Epithelial cell of proximal tubule (primary cell): ENCODE data around the gene CASP10. TPM values are rescaled to one million over a fixed set of nuclear protein-coding genes. Genes with fewer than 3 reads are reported as not detected.
"Not testable (repeated sequence)": the region's sequence is repeated elsewhere in the genome, so short reads cannot be mapped to it uniquely, and the experiment has no call there.

Source experiments
- DNase-seq: peaks from one replicate; pipeline ENCODE4 v3.0.0-alpha.2; 2011; ENCODE audit warnings: low read depth
- H3K4me3 ChIP-seq: 2 replicates; pipeline ENCODE4 v1.5.1; 2011; ENCODE audit warnings: low read depth, mild to moderate bottlenecking, low read length
- CTCF ChIP-seq: conservative IDR thresholded peaks from 2 replicates; pipeline ENCODE4 v1.5.1; 2012; ENCODE audit warnings: low read depth, mild to moderate bottlenecking, low read length
- total RNA-seq: library from RNA; depleted of rRNA; stranded (reverse); fragments of >200 nt; gene quantifications from 2 replicates; pipeline ENCODE4 v1.2.3, GENCODE V29; 2015

Gene CASP10
- total RNA-seq, 1 donor from 2014 or later: 3.8 TPM

DNA sequence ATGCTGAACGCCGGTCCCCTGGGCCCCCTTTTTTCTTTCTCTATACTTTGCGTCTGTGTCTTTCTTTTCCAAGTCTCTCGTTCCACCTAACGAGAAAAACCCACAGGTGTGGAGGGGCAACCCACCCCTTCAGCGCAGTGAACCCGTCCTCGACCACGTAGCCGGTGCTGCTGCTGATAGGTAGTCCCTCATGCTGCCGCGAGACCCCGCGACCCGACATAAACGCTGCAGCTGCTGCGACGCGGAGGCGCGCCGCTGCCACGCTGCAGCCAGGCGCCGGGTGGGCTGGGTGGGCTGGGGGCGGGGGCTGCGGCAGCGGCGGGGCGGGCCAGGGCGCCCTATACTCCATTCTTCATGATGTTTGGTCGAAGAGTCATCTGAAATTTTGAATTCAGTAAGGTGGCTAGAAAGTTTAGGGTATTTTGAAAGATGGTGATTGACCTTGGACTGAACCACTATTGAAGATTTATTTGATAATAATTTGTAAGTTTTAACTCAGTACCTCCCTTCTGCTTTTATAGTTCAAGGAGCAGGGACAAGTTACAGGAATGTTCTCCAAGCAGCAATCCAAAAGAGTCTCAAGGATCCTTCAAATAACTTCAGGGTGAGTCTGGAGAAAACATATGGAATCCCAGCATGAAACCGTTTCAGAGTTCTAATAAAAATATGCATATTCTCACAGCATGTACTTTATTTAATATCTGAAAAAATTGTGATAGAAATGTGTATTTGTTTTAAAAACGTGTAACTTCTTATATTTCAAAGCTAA is 42.9 kb upstream of the CASP10 start:
- DNase-seq: no peak
- H3K4me3 ChIP-seq: no peak overlapping the region
- TF ChIP-seq CTCF: no peak

DNA sequence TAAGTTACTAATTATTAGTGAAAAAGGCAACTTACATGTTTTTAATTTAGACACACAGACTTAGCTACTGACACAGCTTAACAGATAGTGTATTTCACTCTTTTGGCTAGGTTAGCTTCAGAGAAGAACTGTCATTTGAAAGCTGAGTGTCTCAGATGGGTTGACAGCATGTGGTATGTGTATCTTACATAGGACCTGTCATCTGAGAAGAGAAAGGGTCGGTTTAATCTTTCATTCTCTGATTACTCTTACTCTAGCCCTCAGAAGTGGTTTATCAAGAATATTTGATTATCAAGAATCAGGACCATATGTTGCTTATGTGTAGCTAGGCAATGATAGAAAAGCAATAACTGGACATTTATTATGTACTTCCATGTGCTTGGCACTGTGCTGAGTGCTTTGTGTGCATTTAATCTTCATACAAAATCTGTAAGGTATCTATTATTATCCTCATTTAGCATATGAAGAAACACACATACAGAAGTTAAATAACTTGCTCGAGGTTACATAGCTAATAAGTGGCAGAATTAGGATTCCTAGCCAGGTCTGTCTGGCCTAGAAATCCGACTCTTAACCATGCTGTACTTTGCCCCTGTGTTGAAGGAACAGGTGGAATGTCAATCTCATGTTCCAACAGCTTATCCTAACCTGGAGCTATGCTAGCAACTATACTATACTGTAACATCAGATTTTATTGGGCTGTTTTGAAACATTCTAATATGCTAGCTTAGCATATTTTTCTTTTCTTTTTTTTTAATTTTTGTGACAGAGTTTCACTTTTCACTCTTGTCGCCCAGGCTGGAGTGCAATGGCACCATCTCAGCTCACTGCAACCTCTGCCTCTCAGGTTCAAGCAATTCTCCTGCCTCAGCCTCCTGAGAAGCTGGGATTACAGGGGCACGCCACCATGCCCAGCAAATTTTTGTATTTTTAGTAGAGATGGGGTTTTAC is 38.6 kb upstream of the CASP10 start:
- no peak for DNase-seq
- no peak overlapping the region for H3K4me3 ChIP-seq
- no peak for TF ChIP-seq CTCF

GRCh38 chr2:201148434-201148990 is 34.4 kb upstream of the CASP10 start:
- no peak for TF ChIP-seq CTCF
- H3K4me3 ChIP-seq: no peak overlapping the region
- no peak for DNase-seq

DNA sequence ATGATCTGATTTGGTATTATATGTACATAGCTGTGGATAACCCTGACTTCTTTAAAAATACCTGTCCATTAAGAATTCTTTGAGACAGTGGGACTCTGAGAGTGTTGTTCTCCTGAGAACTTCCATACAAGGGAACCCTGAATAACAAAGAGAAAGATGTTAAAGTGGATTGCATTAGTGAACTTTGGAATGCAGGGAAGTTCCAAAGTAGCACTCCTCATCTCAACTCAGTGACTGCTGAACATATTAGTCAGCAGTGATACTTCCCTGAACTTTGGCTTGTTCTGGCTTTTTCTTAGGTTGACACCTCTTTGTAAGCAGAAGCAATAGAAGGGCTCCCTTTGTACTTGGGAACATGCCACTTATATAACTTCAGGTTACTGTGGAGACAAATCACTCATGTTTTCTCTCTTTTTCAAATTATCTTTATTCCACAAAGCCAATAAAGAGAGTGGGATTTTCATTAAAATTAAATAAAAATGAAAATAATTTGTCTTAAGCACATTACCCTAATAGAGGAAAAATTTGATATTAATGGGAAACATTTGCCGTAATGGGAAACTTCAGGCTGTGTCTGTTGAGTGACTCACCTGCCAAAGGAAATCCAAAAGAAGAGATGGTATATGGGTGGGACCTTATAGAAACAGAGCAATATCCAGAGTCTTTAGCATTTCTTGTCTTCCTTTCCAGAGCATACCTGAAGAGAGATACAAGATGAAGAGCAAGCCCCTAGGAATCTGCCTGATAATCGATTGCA is 33.7 kb upstream of the CASP10 start:
- peak; percentile 99 for DNase-seq
- TF ChIP-seq CTCF: no peak
- H3K4me3 ChIP-seq: no peak overlapping the region

DNA sequence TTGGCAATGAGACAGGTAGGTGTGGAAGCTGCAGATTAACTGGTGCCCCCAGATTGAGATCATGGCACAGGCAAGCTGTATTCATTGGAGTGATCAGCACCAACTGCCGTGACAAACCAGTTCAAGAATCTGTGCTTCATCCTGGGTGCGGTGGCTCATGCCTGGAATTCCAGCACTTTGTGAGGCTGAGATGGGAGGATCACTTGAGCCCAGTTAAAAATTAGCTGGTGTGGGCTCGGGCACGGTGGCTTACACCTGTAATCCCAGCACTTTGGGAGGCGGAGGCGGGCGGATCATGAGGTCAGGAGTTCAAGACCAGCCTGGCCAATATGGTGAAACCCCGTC is 33.1 kb upstream of the CASP10 start:
- not testable (repeated sequence) for H3K4me3 ChIP-seq
- DNase-seq: peak; percentile 83

DNA sequence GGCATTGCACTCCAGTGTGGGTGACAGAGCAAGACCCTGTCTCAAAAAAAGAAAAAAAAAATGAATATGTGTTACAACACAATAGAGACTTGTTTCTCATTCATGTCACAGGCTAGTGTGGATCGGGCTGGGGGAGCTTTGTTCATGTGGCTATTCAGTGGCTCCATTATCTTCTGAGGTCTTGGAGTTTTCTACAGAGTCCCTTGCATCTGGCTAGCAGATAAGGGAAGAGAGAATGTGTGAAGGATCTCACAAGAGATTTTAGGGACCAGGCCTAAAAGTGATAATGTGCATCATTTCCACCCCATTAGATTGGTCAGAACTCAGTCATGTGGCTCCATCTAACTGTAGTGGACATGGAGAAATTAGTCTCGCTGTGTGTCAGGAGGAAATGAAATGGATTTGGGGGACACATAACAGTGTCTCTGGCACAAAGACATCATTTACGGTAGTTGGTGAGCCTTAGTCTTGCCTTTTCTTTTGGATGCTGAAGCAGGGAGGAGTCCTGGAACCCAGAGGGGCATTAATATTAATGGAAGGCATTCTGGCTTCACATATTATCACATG is 32.4 kb upstream of the CASP10 start:
- TF ChIP-seq CTCF: no peak
- H3K4me3 ChIP-seq: peak overlapping the region; percentile 34
- DNase-seq: no peak
